ENCODE measurements around the gene ESAM. TPM values are rescaled to one million over a fixed set of nuclear protein-coding genes. Genes with fewer than 3 reads are reported as not detected.

Gene ESAM
- total and polyA plus RNA-seq, 7 donors, result 2.3 to 14.9 (median 6.2) TPM

GRCh38 chr11:124745835-124746620, 16.1 kb downstream of the ESAM start:
- H3K4me1 ChIP-seq, result peaks cover 0 to 24% (median 21%) of the 10 kb centered on the region in 4 donors
- H3K36me3 ChIP-seq, result no peaks in the 10 kb centered on the region
- peak overlapping the region in 2 of 4 donors; percentile 41 to 59 for H3K27ac ChIP-seq
- 2 to 5% methylated on average over 41 of the region's 41 CpGs for WGBS, 2 donors
- H3K4me3 ChIP-seq, result peak overlapping the region; percentile 11 to 49 (median 44)
- intact Hi-C loops (cut with DNase I), result no loop called here
- no peaks in the 10 kb centered on the region for H3K9me3 ChIP-seq
- no peak for TF ChIP-seq EP300 (IDR thresholded peaks at IDR 0.05)
- no peak for TF ChIP-seq POLR2A (IDR thresholded peaks at IDR 0.05)
- TF ChIP-seq POLR2AphosphoS5 (IDR thresholded peaks at IDR 0.05), result no peak
- no peak for TF ChIP-seq CTCF (IDR thresholded peaks at IDR 0.05)
- peaks cover 31 to 97% (median 94%) of the 10 kb centered on the region in 3 donors for H3K27me3 ChIP-seq
- DNase-seq, result no peak

GRCh38 chr11:124745270-124745834, 16.7 kb downstream of the ESAM start:
- H3K4me1 ChIP-seq, result peaks cover 0 to 27% (median 25%) of the 10 kb centered on the region in 4 donors
- 39 to 66% methylated on average over 44 of the region's 44 CpGs for WGBS, 2 donors
- peaks cover 34 to 97% (median 90%) of the 10 kb centered on the region in 3 donors for H3K27me3 ChIP-seq
- no peak for TF ChIP-seq POLR2AphosphoS5 (IDR thresholded peaks at IDR 0.05)
- H3K4me3 ChIP-seq, result peak overlapping the region in 2 of 4 donors; percentile 4 to 7
- no peak for DNase-seq
- H3K27ac ChIP-seq, result no peak overlapping the region
- no peaks in the 10 kb centered on the region for H3K36me3 ChIP-seq
- no peaks in the 10 kb centered on the region for H3K9me3 ChIP-seq
- intact Hi-C loops (cut with DNase I), result no loop called here

- peaks cover 0 to 39% (median 37%) of the 10 kb centered on the region in 4 donors for H3K4me1 ChIP-seq
- intact Hi-C loops (cut with DNase I), result no loop called here
These were observed 19.0 kb downstream of the ESAM start for GRCh38 chr11:124743050-124743449.

GRCh38 chr11:124742555-124742954, 19.5 kb downstream of the ESAM start:
- intact Hi-C loops (cut with DNase I), result no loop called here
- peaks cover 31 to 91% (median 66%) of the 10 kb centered on the region in 3 donors for H3K27me3 ChIP-seq
- H3K4me3 ChIP-seq, result no peak overlapping the region
- no peak overlapping the region for H3K27ac ChIP-seq
- WGBS, 2 donors, result 83 to 88% methylated on average over 2 of the region's 2 CpGs
- H3K36me3 ChIP-seq, result no peaks in the 10 kb centered on the region
- H3K9me3 ChIP-seq, result no peaks in the 10 kb centered on the region
- H3K4me1 ChIP-seq, result peaks cover 0 to 39% (median 37%) of the 10 kb centered on the region in 4 donors
- no peak for TF ChIP-seq CTCF (IDR thresholded peaks at IDR 0.05)
- TF ChIP-seq POLR2AphosphoS5 (IDR thresholded peaks at IDR 0.05), result no peak
- TF ChIP-seq POLR2A (IDR thresholded peaks at IDR 0.05), result no peak
- no peak for TF ChIP-seq EP300 (IDR thresholded peaks at IDR 0.05)
- no peak for DNase-seq

More at GRCh38 chr11:124743050-124743449, 19.0 kb downstream of the ESAM start:
- Histone ChIP-seq H3K36me3 (no peaks in the 10 kb centered on the region), H3K4me3 (no peak overlapping the region), H3K27me3 (peaks cover 34 to 96% (median 71%) of the 10 kb centered on the region in 3 donors), H3K9me3 (no peaks in the 10 kb centered on the region), H3K27ac (no peak overlapping the region)
- no peak for TF ChIP-seq CTCF (IDR thresholded peaks at IDR 0.05)
- TF ChIP-seq EP300 (IDR thresholded peaks at IDR 0.05), result no peak
- no peak for TF ChIP-seq POLR2AphosphoS5 (IDR thresholded peaks at IDR 0.05)
- TF ChIP-seq POLR2A (IDR thresholded peaks at IDR 0.05), result no peak
- 78 to 84% methylated on average over 6 of the region's 6 CpGs for WGBS, 2 donors
- DNase-seq, result no peak

GRCh38 chr11:124740277-124740882, 21.7 kb downstream of the ESAM start:
- intact Hi-C loops (cut with DNase I), result no loop called here
- Histone ChIP-seq H3K27me3 (peaks cover 17 to 69% (median 44%) of the 10 kb centered on the region in 3 donors), H3K36me3 (no peaks in the 10 kb centered on the region), H3K27ac (peak overlapping the region in 1 of 4 donors; percentile 41), H3K9me3 (no peaks in the 10 kb centered on the region), H3K4me3 (peak overlapping the region; percentile 31 to 59 (median 52)), H3K4me1 (peaks cover 0 to 19% (median 18%) of the 10 kb centered on the region in 4 donors)
- TF ChIP-seq EP300 (IDR thresholded peaks at IDR 0.05) (no peak), CTCF (IDR thresholded peaks at IDR 0.05) (peak in 2 of 4 experiments; percentile 7 to 17), POLR2A (IDR thresholded peaks at IDR 0.05) (no peak)
- WGBS, 2 donors, result 2% methylated on average over 37 of the region's 37 CpGs
- DNase-seq, result no peak
